GM12878 (cell line): Measurements from ENCODE around the gene LRRC45. TPM values are rescaled to one million over a fixed set of nuclear protein-coding genes. Genes with fewer than 3 reads are reported as not detected.

Experiments
- ATAC-seq: fragments of 200-7000 bp; cut with Tn5 transposase; 3 replicates; pipeline ENCODE4 v1.9.1; 2020; ENCODE audit warnings: mild to moderate bottlenecking, moderate library complexity
- BruUV-seq: library from RNA; stranded (reverse); fragments of 400-500 nt; replicated peaks from 2 replicates; lab custom pipeline; 2021; lab: Mats Ljungman, UMichigan
- CTCF ChIA-PET: fragments of 300-600 bp; sonication (Branson Sonifier 250); formaldehyde crosslinking; extraction: SDS; loops from one replicate; lab custom pipeline; 2021; ENCODE audit warnings: inconsistent platforms; lab: Yijun Ruan, JAX
- POLR2A ChIA-PET: fragments of 350-600 bp; formaldehyde crosslinking; extraction: SDS; loops from one replicate; lab custom pipeline; 2021; ENCODE audit warnings: inconsistent platforms; lab: Charles Lee
- RAD21 ChIA-PET: fragments of 300-600 bp; sonication (Branson Sonifier 250); formaldehyde crosslinking; loops from one replicate; lab custom pipeline; 2023; ENCODE audit warnings: antibody characterized with exemption; ENCODE audit not compliant: unreplicated experiment; lab: Charles Lee
- SMC1A ChIA-PET: fragments of 300-600 bp; sonication (Branson Sonifier 250); formaldehyde crosslinking; loops from one replicate; lab custom pipeline; 2023; ENCODE audit not compliant: unreplicated experiment, uncharacterized antibody; lab: Charles Lee
- DNase-seq: peaks from one replicate; pipeline ENCODE4 v3.0.0-alpha.2; 2011; ENCODE audit warnings: low read depth, low spot score
- FAIRE-seq: peaks from 3 replicates; lab custom pipeline; 2011; peaks lifted over from hg19 to GRCh38; lab: Jason Lieb, UNC
- H2AFZ ChIP-seq: 2 replicates; pipeline ENCODE4 v1.6.0; 2011; ENCODE audit warnings: low read depth, low read length, control low read depth; ENCODE audit not compliant: control insufficient read depth
- H3K27ac ChIP-seq: 2 replicates; pipeline ENCODE4 v1.5.1; 2011; ENCODE audit warnings: control low read depth; ENCODE audit not compliant: control insufficient read depth, insufficient read depth
- H3K27me3 ChIP-seq, 2 experiments: replicated peaks in 1 of 2; 2 replicates each; pipeline versions ENCODE4 v1.6.0 to v1.6.1; 2011; ENCODE audit warnings: low read length in 1 of 2; ENCODE audit not compliant: control insufficient read depth in 2 of 2, insufficient read depth in 2 of 2
- H3K36me3 ChIP-seq, 2 experiments: 2 replicates each; pipeline ENCODE4 v1.5.1; 2011; ENCODE audit warnings: low read length in 1 of 2; ENCODE audit not compliant: control insufficient read depth in 2 of 2, insufficient read depth in 2 of 2
- H3K4me1 ChIP-seq: 2 replicates; pipeline ENCODE4 v1.6.1; 2011; ENCODE audit warnings: mild to moderate bottlenecking, low read length, moderate library complexity, mixed read lengths; ENCODE audit not compliant: control insufficient read depth, insufficient read depth
- H3K4me2 ChIP-seq: 2 replicates; pipeline ENCODE4 v1.6.0; 2011; ENCODE audit warnings: control low read depth; ENCODE audit not compliant: control insufficient read depth, insufficient read depth
- H3K4me3 ChIP-seq: fragments of 200-600 bp; sonication (generic); 2 replicates; pipeline ENCODE4 v1.5.1; 2016
- H3K79me2 ChIP-seq: 2 replicates; pipeline ENCODE4 v1.6.0; 2011; ENCODE audit warnings: low read length; ENCODE audit not compliant: control insufficient read depth, insufficient read depth
- H3K9ac ChIP-seq: 2 replicates; pipeline ENCODE4 v1.8.0; 2011; ENCODE audit warnings: low read length, control low read depth, mixed read lengths; ENCODE audit not compliant: control insufficient read depth, insufficient read depth
- H3K9me3 ChIP-seq: replicated peaks from 3 replicates; pipeline ENCODE4 v1.5.1; 2011; ENCODE audit warnings: mild to moderate bottlenecking, low read length; ENCODE audit not compliant: control insufficient read depth, insufficient read depth
- H4K20me1 ChIP-seq: 2 replicates; pipeline ENCODE4 v1.6.0; 2011; ENCODE audit not compliant: control insufficient read depth, insufficient read depth
- CBFB ChIP-seq: IDR thresholded peaks from 2 replicates; pipeline ENCODE4 v1.6.1; 2016; ENCODE audit warnings: antibody characterized with exemption, low read depth
- FOS ChIP-seq: IDR thresholded peaks from 3 replicates; pipeline ENCODE4 v1.6.1; 2011; ENCODE audit warnings: borderline replicate concordance; ENCODE audit not compliant: insufficient read length; ENCODE audit errors: extremely low read depth
- HCFC1 ChIP-seq: fragments of 150-350 bp; IDR thresholded peaks from 2 replicates; pipeline ENCODE4 v1.6.1; 2014; ENCODE audit warnings: low read length
- KAT2A ChIP-seq: conservative IDR thresholded peaks from 2 replicates; pipeline ENCODE4 v1.6.1; 2011; ENCODE audit warnings: low read depth, low read length; ENCODE audit not compliant: control insufficient read depth
- SREBF2 ChIP-seq: IDR thresholded peaks from 2 replicates; pipeline ENCODE4 v1.6.1; 2012; ENCODE audit warnings: mild to moderate bottlenecking, low read length
- ZNF622 ChIP-seq: fragments of 450-650 bp; IDR thresholded peaks from 2 replicates; pipeline ENCODE4 v1.6.1; 2017; ENCODE audit warnings: mild to moderate bottlenecking, inconsistent platforms
- WGBS: methylation state at CpG from one replicate; pipeline ENCODE4 v1.1.6; 2016; ENCODE audit warnings: low lambda C conversion rate; ENCODE audit not compliant: insufficient replicate concordance, insufficient coverage; ENCODE audit errors: missing lambda C conversion rate; 5-methylcytosine and 5-hydroxymethylcytosine counted together
- in situ Hi-C: fragments of 300-500 bp; cut with MboI; formaldehyde crosslinking; loops from 9 replicates; pipeline ENCODE4 v1.14.3; 2018; ENCODE audit warnings: mixed read lengths
- intact Hi-C: fragments of 100-400 bp; cut with micrococcal nuclease; formaldehyde crosslinking; loops from one replicate; pipeline ENCODE4 v1.14.2; 2022; ENCODE audit not compliant: unreplicated experiment
- polyA plus RNA-seq, 11 experiments: library from polyadenylated mRNA; depleted of rRNA in 4 of 11; unstranded in 6 of 11; stranded (reverse) in 5 of 11; fragments of >200 nt; fragmentation: Nextera tagmentation in 4 of 11; fragmentation: Illumina TruSeq in 1 of 11; extraction: Ambion mirVana in 4 of 11; extraction: Trizol in 1 of 11; gene quantifications; 1 replicate in 1 of 11; 2 replicates in 10 of 11; pipeline versions ENCODE4 v1.2.1 to v1.2.3, GENCODE V29; 2011 to 2016; ENCODE audit warnings: inconsistent platforms in 2 of 11, missing spikeins in 2 of 11, low read depth in 1 of 11
- total RNA-seq, 4 experiments: library from RNA; depleted of rRNA in 3 of 4; stranded (reverse); fragments of >200 nt in 3 of 4; fragmentation: Illumina TruSeq in 1 of 4; extraction: Trizol in 1 of 4; gene quantifications; 2 replicates each; pipeline versions ENCODE4 v1.2.1 to v1.2.3, GENCODE V29; 2013 to 2021

Gene LRRC45
- total and polyA plus RNA-seq, 10 of the 15 experiments (the other 5 are each of a cell fraction or from before 2014, with no cell fraction given): 0.03 to 27.7 (median 10.4) TPM

DNA sequence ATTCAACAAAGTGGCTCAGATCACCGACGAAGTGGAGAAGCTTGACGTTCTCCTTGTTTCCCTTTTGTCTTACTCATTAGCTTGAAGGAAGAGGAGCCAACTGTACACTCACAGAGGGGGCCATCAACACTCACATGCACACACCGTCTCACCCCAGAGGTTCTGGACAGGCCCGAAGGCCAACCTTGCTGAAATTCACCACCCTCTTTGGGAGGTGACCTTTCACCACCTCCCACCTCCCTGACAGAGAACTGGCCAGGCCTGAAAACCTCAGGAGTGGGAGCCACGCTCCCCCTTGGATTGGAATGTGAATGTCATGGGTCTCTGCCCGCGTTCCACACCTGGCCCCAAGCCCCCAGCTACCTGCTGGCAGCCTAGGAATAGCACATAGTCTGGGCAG is 12.4 kb downstream of the LRRC45 start:
- ChIA-PET POLR2A (interaction anchor here (0.7 kb wide), 1 partner anchor 68 kb away, joined by 3 read pairs; no protein-coding TSS in a partner anchor), RAD21 (interaction anchor here (1.0 to 1.5 kb wide), 2 partner anchors 12 to 119 kb away, joined by 3 to 4 read pairs; partner anchors contain the start of genes CENPX and LRRC45), CTCF (interaction anchor here (0.8 to 1.4 kb wide), 4 partner anchors 12 to 63 kb away, joined by 3 to 4 read pairs (median 4); partner anchors contain the start of genes FASN and LRRC45), SMC1A (interaction anchor here (0.6 to 1.0 kb wide), 2 partner anchors 119 to 1784 kb away, joined by 3 read pairs; no protein-coding TSS in a partner anchor)
- H3K79me2 ChIP-seq: peaks cover 5% of the 10 kb centered on the region
- BruUV-seq: no TSS peak
- H4K20me1 ChIP-seq: no peaks in the 10 kb centered on the region
- 81% methylated on average over 8 of the region's 8 CpGs for WGBS
- TF ChIP-seq HCFC1: no peak
- no peak for TF ChIP-seq SREBF2
- no peak for TF ChIP-seq CBFB
- no peak for TF ChIP-seq KAT2A
- no peak for TF ChIP-seq ZNF622
- no peak for TF ChIP-seq FOS
- no peaks in the 10 kb centered on the region for H3K9me3 ChIP-seq
- H3K9ac ChIP-seq: no peak overlapping the region
- no peak overlapping the region for H3K27ac ChIP-seq
- no peaks in the 10 kb centered on the region; a peak in 2 of 4 replicates for H3K36me3 ChIP-seq
- no peaks in the 10 kb centered on the region for H3K27me3 ChIP-seq
- intact Hi-C loops: loop anchor here (5.0 kb wide), 1 partner anchor 62 kb away; the partner anchor contains the start of gene FASN
- DNase-seq (no peak), FAIRE-seq (no peak), ATAC-seq (no peak)
- H2AFZ ChIP-seq: no peak overlapping the region
- peaks cover 10% of the 10 kb centered on the region for H3K4me1 ChIP-seq
- no peak overlapping the region for H3K4me3 ChIP-seq
- in situ Hi-C loops: loop anchor here (5.0 kb wide), 1 partner anchor 122 kb away; no protein-coding TSS in a partner anchor
- H3K4me2 ChIP-seq: no peak overlapping the region
